ENCODE data around the gene C6orf89.

The C6orf89 gene, protein sequence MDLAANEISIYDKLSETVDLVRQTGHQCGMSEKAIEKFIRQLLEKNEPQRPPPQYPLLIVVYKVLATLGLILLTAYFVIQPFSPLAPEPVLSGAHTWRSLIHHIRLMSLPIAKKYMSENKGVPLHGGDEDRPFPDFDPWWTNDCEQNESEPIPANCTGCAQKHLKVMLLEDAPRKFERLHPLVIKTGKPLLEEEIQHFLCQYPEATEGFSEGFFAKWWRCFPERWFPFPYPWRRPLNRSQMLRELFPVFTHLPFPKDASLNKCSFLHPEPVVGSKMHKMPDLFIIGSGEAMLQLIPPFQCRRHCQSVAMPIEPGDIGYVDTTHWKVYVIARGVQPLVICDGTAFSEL

DNA sequence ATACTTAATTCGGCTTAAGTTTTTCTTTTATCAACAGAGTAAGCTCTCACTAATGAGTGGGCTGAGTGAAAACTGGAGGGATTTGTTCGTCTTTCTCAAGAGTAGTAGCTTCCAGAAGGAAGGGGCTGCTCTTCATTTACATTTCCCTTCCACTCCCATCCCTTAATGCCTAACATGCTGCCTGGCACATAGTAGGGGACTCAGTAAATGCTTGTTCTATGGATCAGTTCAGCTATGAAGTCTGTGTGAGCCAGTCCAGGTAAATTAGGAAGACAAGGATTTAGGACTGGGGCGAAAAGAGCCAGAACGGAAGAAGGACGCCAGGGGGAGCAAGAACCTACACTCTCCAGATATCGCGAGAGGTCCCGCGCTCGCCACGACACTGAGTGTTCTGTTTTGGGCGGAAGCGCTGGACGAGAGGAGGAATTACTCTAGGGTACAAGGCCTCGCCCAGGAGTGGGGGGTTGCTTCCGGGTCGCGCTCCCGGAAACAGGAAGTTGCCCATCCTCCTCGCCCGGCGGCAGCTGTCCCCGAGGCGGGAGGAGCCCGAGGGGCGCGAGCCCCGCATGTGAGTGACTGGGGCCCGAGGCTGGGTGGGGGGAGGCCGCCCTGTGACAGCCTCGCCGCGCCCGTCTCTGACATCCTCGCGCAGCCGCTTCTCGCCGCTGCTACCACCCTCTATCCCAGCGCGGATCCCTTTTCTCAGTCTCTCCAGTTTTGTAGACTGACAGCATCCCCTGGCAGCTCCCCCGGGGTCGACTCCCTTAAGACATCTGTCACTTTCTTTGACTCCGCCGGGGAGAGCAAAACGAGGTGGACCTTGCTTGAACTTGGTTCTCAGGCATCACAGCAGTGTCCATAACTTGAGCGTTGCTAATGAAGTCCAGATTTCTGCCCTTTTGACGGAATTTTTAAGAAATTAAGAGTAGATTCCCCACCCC is at the start of gene C6orf89:
TSS of gene C6orf89 (plus strand) at position 492 of the 941 bp plus-strand sequence. CDS start 13,493 bp downstream, outside the sequence.
- Histone ChIP-seq H2AFZ (peak within 1 kb of the TSS; percentile 100), H3K9ac (peak within 1 kb of the TSS; percentile 21), H3K36me3 (ENCODE audit: control insufficient read depth, insufficient read depth, low read length) (no peaks in the 10 kb centered on the region), H3K4me3 (ENCODE audit: low read depth, low read length) (peak within 1 kb of the TSS; percentile 68), H3K4me1 (peaks cover 3% of the 10 kb centered on the region), H3K27me3 (ENCODE audit: control insufficient read depth, insufficient read depth, low read length) (no peaks in the 10 kb centered on the region), H3K4me2 (ENCODE audit: low read length) (peak within 1 kb of the TSS; percentile 77), H3K79me2 (peaks cover 13% of the 10 kb centered on the region), H3K9me3 (ENCODE audit: control insufficient read depth, low read length) (no peaks in the 10 kb centered on the region), H3K27ac (peak within 1 kb of the TSS; percentile 92)
- TF ChIP-seq, protein P1, sequence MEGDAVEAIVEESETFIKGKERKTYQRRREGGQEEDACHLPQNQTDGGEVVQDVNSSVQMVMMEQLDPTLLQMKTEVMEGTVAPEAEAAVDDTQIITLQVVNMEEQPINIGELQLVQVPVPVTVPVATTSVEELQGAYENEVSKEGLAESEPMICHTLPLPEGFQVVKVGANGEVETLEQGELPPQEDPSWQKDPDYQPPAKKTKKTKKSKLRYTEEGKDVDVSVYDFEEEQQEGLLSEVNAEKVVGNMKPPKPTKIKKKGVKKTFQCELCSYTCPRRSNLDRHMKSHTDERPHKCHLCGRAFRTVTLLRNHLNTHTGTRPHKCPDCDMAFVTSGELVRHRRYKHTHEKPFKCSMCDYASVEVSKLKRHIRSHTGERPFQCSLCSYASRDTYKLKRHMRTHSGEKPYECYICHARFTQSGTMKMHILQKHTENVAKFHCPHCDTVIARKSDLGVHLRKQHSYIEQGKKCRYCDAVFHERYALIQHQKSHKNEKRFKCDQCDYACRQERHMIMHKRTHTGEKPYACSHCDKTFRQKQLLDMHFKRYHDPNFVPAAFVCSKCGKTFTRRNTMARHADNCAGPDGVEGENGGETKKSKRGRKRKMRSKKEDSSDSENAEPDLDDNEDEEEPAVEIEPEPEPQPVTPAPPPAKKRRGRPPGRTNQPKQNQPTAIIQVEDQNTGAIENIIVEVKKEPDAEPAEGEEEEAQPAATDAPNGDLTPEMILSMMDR (IDR thresholded peaks at IDR 0.05), result peak; percentile 95

DNA sequence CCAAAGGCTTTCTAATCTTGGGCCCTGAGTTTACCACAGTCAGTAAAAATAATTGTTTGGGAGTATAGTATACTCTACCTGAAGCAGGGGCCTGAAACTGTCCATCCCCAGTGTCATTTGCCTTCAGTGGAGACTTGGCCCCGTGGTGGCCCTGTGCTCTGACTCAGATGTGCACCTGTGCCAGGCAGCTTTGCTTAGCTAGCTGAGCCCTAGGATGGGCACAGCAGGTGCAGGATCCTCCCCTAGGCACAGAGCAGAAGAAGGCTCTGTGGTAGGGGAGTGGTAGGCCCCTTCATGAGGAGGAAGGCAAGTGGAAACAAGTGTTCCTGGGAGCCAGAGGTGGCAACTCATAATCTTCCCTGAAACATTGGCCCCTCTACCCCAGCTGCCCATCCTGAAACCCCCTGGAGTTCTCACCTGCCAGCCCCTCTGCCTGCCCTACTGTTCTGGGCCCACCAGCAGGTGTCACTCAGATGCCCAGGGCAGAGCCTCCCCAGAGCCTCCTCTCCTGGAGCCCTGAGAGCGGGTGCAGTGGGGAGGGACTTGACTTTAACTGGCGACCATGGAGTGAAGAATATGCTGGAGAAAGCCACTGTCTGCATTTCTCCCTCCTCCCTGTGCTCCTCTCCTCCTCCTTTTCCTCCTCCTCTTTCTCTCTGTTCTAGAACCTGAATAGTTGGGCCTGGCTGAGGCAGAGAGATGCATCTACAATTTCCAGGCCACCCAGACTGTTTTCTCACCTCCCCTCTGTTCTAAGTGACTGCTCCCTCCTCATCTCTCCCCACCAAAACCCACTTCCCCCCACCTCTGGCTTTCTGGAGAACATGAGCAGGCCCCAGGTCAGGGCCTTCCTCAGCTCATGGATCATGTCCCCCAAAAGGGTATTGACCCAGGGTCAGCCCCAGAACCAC is 49.4 kb upstream of the C6orf89 start:
- TF ChIP-seq, protein P1 (IDR thresholded peaks at IDR 0.05), result no peak
- Histone ChIP-seq H2AFZ (no peak overlapping the region), H3K79me2 (no peaks in the 10 kb centered on the region), H3K27ac (no peak overlapping the region), H3K9ac (no peak overlapping the region), H3K9me3 (ENCODE audit: control insufficient read depth, low read length) (no peaks in the 10 kb centered on the region), H3K4me2 (ENCODE audit: low read length) (no peak overlapping the region), H3K4me3 (ENCODE audit: low read depth, low read length) (no peak overlapping the region), H3K27me3 (ENCODE audit: control insufficient read depth, insufficient read depth, low read length) (no peaks in the 10 kb centered on the region), H3K4me1 (peaks cover 9% of the 10 kb centered on the region), H3K36me3 (ENCODE audit: control insufficient read depth, insufficient read depth, low read length) (no peaks in the 10 kb centered on the region)

DNA sequence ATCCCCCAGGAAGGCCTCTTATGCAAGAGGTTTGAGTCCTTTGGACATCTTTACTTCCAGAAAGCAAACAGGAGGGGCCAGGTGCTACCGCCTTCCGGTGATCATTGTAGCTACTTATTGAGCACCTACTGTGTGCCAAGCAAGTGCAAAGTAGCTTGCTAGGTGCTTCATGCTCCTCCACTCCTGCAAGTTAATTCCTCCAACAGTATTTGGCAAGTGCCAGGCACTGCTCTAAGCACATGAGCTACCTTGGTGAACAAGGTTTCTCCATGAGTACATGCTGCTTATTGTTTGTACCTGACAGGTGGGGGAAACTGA is 48.8 kb upstream of the C6orf89 start:
- no peak overlapping the region for H3K4me3 ChIP-seq (ENCODE audit: low read depth, low read length)
- H3K27ac ChIP-seq, result no peak overlapping the region
- TF ChIP-seq, protein P1 (IDR thresholded peaks at IDR 0.05), result no peak
- no peaks in the 10 kb centered on the region for H3K9me3 ChIP-seq (ENCODE audit: control insufficient read depth, low read length)
- no peaks in the 10 kb centered on the region for H3K79me2 ChIP-seq
- peaks cover 9% of the 10 kb centered on the region for H3K4me1 ChIP-seq
- H3K4me2 ChIP-seq (ENCODE audit: low read length), result no peak overlapping the region
- no peaks in the 10 kb centered on the region for H3K27me3 ChIP-seq (ENCODE audit: control insufficient read depth, insufficient read depth, low read length)
- H3K9ac ChIP-seq, result no peak overlapping the region
- H2AFZ ChIP-seq, result no peak overlapping the region
- no peaks in the 10 kb centered on the region for H3K36me3 ChIP-seq (ENCODE audit: control insufficient read depth, insufficient read depth, low read length)

DNA sequence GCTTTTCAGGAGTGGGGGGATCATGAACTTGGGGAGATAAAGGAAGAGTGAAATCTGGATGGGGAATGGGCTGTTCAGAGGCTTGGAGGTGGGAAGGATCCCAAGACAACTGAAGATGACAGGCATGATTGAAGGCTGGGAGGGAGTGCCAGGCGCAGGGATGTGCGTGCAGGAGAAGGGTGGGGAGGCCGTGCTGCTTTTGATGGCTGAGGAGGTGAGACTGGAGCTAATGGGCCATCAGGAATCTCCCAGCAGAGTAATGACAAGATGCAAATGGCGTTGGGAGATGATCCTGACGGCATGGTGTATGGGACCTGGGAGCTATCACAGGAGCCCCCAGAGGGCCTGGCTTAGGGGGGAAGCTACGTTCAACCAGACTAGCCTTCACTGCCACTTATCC is 48.1 kb upstream of the C6orf89 start:
- Histone ChIP-seq H3K36me3 (ENCODE audit: control insufficient read depth, insufficient read depth, low read length) (no peaks in the 10 kb centered on the region), H3K4me2 (ENCODE audit: low read length) (no peak overlapping the region), H3K27ac (no peak overlapping the region), H2AFZ (no peak overlapping the region), H3K4me1 (peaks cover 9% of the 10 kb centered on the region), H3K27me3 (ENCODE audit: control insufficient read depth, insufficient read depth, low read length) (no peaks in the 10 kb centered on the region), H3K9me3 (ENCODE audit: control insufficient read depth, low read length) (no peaks in the 10 kb centered on the region), H3K79me2 (no peaks in the 10 kb centered on the region), H3K4me3 (ENCODE audit: low read depth, low read length) (no peak overlapping the region), H3K9ac (no peak overlapping the region)
- TF ChIP-seq, protein P1 (IDR thresholded peaks at IDR 0.05), result no peak
